ENCODE results near the gene SEC14L5.
"Not testable (repeated sequence)": the region's sequence is repeated elsewhere in the genome, so short reads cannot be mapped to it uniquely, and the experiment has no call there.

SEC14L5 gene

GRCh38 chr16:5035909-5036227 is 77.7 kb downstream of the SEC14L5 start:
- no peaks in the 10 kb centered on the region for H3K36me3 ChIP-seq (ENCODE audit: control insufficient read depth, low read depth, low read length)
- no peaks in the 10 kb centered on the region for H3K9me3 ChIP-seq (ENCODE audit: control insufficient read depth, low read depth, low read length)
- peaks cover 7% of the 10 kb centered on the region for H3K27me3 ChIP-seq (ENCODE audit: control insufficient read depth, insufficient read depth, low read length)
- no peak overlapping the region for H3K9ac ChIP-seq (ENCODE audit: low read length)
- H3K4me3 ChIP-seq (ENCODE audit: low read length) = no peak overlapping the region
- H3K27ac ChIP-seq (ENCODE audit: low read length) = no peak overlapping the region
- H3K4me1 ChIP-seq (ENCODE audit: control insufficient read depth, low read depth, low read length) = peaks cover 5% of the 10 kb centered on the region

- Histone ChIP-seq H3K9me3 (ENCODE audit: control insufficient read depth, low read depth, low read length) (no peaks in the 10 kb centered on the region), H3K27me3 (ENCODE audit: control insufficient read depth, insufficient read depth, low read length) (peaks cover 7% of the 10 kb centered on the region), H3K4me1 (ENCODE audit: control insufficient read depth, low read depth, low read length) (peaks cover 5% of the 10 kb centered on the region), H3K27ac (ENCODE audit: low read length) (no peak overlapping the region), H3K4me3 (ENCODE audit: low read length) (no peak overlapping the region), H3K36me3 (ENCODE audit: control insufficient read depth, low read depth, low read length) (no peaks in the 10 kb centered on the region), H3K9ac (ENCODE audit: low read length) (no peak overlapping the region)
These were observed 78.4 kb downstream of the SEC14L5 start for GRCh38 chr16:5036228-5037156.

- H3K27ac ChIP-seq (ENCODE audit: low read length) = no peak overlapping the region
- H3K9ac ChIP-seq (ENCODE audit: low read length) = no peak overlapping the region
- H3K9me3 ChIP-seq (ENCODE audit: control insufficient read depth, low read depth, low read length) = no peaks in the 10 kb centered on the region
- H3K36me3 ChIP-seq (ENCODE audit: control insufficient read depth, low read depth, low read length) = no peaks in the 10 kb centered on the region
- peaks cover 5% of the 10 kb centered on the region for H3K4me1 ChIP-seq (ENCODE audit: control insufficient read depth, low read depth, low read length)
- no peak overlapping the region for H3K4me3 ChIP-seq (ENCODE audit: low read length)
- H3K27me3 ChIP-seq (ENCODE audit: control insufficient read depth, insufficient read depth, low read length) = no peaks in the 10 kb centered on the region
These were observed 82.3 kb downstream of the SEC14L5 start for GRCh38 chr16:5040451-5040850.

- no peak overlapping the region for H3K27ac ChIP-seq (ENCODE audit: low read length)
- no peaks in the 10 kb centered on the region for H3K27me3 ChIP-seq (ENCODE audit: control insufficient read depth, insufficient read depth, low read length)
- H3K4me3 ChIP-seq (ENCODE audit: low read length) = no peak overlapping the region
- H3K9me3 ChIP-seq (ENCODE audit: control insufficient read depth, low read depth, low read length) = no peaks in the 10 kb centered on the region
- H3K4me1 ChIP-seq (ENCODE audit: control insufficient read depth, low read depth, low read length) = peaks cover under 1% of the 10 kb centered on the region
- H3K36me3 ChIP-seq (ENCODE audit: control insufficient read depth, low read depth, low read length) = no peaks in the 10 kb centered on the region
- no peak overlapping the region for H3K9ac ChIP-seq (ENCODE audit: low read length)
These were observed 83.5 kb downstream of the SEC14L5 start for GRCh38 chr16:5041600-5042133.

- Histone ChIP-seq H3K36me3 (ENCODE audit: control insufficient read depth, low read depth, low read length) (no peaks in the 10 kb centered on the region), H3K9ac (ENCODE audit: low read length) (no peak overlapping the region), H3K4me1 (ENCODE audit: control insufficient read depth, low read depth, low read length) (no peaks in the 10 kb centered on the region), H3K27me3 (ENCODE audit: control insufficient read depth, insufficient read depth, low read length) (no peaks in the 10 kb centered on the region), H3K4me3 (ENCODE audit: low read length) (no peak overlapping the region), H3K9me3 (ENCODE audit: control insufficient read depth, low read depth, low read length) (no peaks in the 10 kb centered on the region), H3K27ac (ENCODE audit: low read length) (no peak overlapping the region)
These were observed 84.5 kb downstream of the SEC14L5 start for GRCh38 chr16:5042574-5043171.

GRCh38 chr16:5044011-5044540 is 85.9 kb downstream of the SEC14L5 start:
- H3K4me1 ChIP-seq (ENCODE audit: control insufficient read depth, low read depth, low read length) = no peaks in the 10 kb centered on the region
- H3K27ac ChIP-seq (ENCODE audit: low read length) = no peak overlapping the region
- H3K9ac ChIP-seq (ENCODE audit: low read length) = no peak overlapping the region
- no peaks in the 10 kb centered on the region for H3K27me3 ChIP-seq (ENCODE audit: control insufficient read depth, insufficient read depth, low read length)
- H3K4me3 ChIP-seq (ENCODE audit: low read length) = no peak overlapping the region
- H3K9me3 ChIP-seq (ENCODE audit: control insufficient read depth, low read depth, low read length) = no peaks in the 10 kb centered on the region
- H3K36me3 ChIP-seq (ENCODE audit: control insufficient read depth, low read depth, low read length) = no peaks in the 10 kb centered on the region

GRCh38 chr16:5044581-5044980 is 86.5 kb downstream of the SEC14L5 start:
- H3K4me1 ChIP-seq (ENCODE audit: control insufficient read depth, low read depth, low read length); H3K27me3 ChIP-seq (ENCODE audit: control insufficient read depth, insufficient read depth, low read length); H3K9me3 ChIP-seq (ENCODE audit: control insufficient read depth, low read depth, low read length); H3K9ac ChIP-seq (ENCODE audit: low read length); H3K36me3 ChIP-seq (ENCODE audit: control insufficient read depth, low read depth, low read length); H3K4me3 ChIP-seq (ENCODE audit: low read length); H3K27ac ChIP-seq (ENCODE audit: low read length): not testable (repeated sequence)

GRCh38 chr16:5045499-5046115 is 87.5 kb downstream of the SEC14L5 start:
- Histone ChIP-seq H3K27me3 (ENCODE audit: control insufficient read depth, insufficient read depth, low read length) (no peaks in the 10 kb centered on the region), H3K36me3 (ENCODE audit: control insufficient read depth, low read depth, low read length) (no peaks in the 10 kb centered on the region), H3K4me1 (ENCODE audit: control insufficient read depth, low read depth, low read length) (no peaks in the 10 kb centered on the region), H3K9me3 (ENCODE audit: control insufficient read depth, low read depth, low read length) (no peaks in the 10 kb centered on the region), H3K27ac (ENCODE audit: low read length) (no peak overlapping the region), H3K4me3 (ENCODE audit: low read length) (no peak overlapping the region), H3K9ac (ENCODE audit: low read length) (no peak overlapping the region)

GRCh38 chr16:5046914-5047313 is 88.8 kb downstream of the SEC14L5 start:
- no peak overlapping the region for H3K4me3 ChIP-seq (ENCODE audit: low read length)
- no peaks in the 10 kb centered on the region for H3K27me3 ChIP-seq (ENCODE audit: control insufficient read depth, insufficient read depth, low read length)
- H3K4me1 ChIP-seq (ENCODE audit: control insufficient read depth, low read depth, low read length) = no peaks in the 10 kb centered on the region
- H3K9me3 ChIP-seq (ENCODE audit: control insufficient read depth, low read depth, low read length) = no peaks in the 10 kb centered on the region
- H3K36me3 ChIP-seq (ENCODE audit: control insufficient read depth, low read depth, low read length) = no peaks in the 10 kb centered on the region
- H3K9ac ChIP-seq (ENCODE audit: low read length) = no peak overlapping the region
- no peak overlapping the region for H3K27ac ChIP-seq (ENCODE audit: low read length)

GRCh38 chr16:5054876-5055865 is 97.0 kb downstream of the SEC14L5 start:
- H3K9ac ChIP-seq (ENCODE audit: low read length) = no peak overlapping the region
- H3K4me3 ChIP-seq (ENCODE audit: low read length) = no peak overlapping the region
- no peaks in the 10 kb centered on the region for H3K27me3 ChIP-seq (ENCODE audit: control insufficient read depth, insufficient read depth, low read length)
- peaks cover 15% of the 10 kb centered on the region for H3K4me1 ChIP-seq (ENCODE audit: control insufficient read depth, low read depth, low read length)
- H3K36me3 ChIP-seq (ENCODE audit: control insufficient read depth, low read depth, low read length) = no peaks in the 10 kb centered on the region
- no peak overlapping the region for H3K27ac ChIP-seq (ENCODE audit: low read length)
- no peaks in the 10 kb centered on the region for H3K9me3 ChIP-seq (ENCODE audit: control insufficient read depth, low read depth, low read length)
